ENCODE results near the gene SWI5.
"Not testable (repeated sequence)": the region's sequence is repeated elsewhere in the genome, so short reads cannot be mapped to it uniquely, and the experiment has no call there.

Gene SWI5

DNA sequence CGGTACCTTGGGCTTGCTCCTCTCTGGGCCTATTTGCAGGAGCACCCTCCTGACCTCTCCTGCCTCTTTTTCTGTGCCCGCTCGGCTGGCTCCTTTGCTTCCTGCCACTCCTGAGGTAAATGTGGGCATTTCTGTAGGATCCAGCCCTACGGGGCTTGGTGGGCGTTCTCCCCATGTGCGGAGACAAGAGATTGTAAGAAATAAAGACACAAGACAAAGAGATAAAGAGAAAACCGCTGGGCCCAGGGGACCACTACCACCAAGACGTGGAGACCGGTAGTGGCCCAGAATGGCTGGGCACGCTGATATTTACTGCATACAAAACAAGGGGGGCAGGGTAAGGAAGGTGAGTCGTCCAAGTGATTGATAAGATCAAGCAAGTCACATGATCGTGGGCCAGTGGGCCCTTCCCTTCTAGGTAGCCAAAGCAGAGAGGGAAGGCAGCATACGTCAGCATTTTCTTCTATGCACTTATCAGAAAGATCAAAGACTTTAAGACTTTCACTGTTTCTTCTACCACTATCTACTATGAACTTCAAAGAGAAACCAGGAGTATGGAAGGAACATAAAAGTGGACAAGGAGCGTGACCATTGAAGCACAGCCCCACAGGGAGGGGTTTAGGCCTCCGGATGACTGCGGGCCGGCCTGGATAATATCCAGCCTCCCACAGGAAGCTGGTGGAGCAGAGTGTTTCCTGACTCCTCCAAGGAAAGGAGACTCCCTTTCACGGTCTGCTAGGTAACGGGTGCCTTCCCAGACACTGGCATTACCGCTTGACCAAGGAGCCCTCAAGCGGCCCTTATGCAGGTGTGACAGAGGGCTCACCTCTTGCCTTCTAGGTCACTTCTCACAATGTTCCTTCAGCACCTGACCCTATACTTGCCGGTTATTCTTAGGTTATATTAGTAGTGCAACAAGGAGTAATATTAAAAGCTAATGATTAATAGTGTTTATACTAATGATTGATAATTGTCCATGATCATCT, 3.3 kb downstream of the SWI5 start:
- not testable (repeated sequence) for H3K4me3 Mint-ChIP-seq; H3K27me3 Mint-ChIP-seq; DNase-seq; H3K9me3 Mint-ChIP-seq; H3K27ac Mint-ChIP-seq; ATAC-seq (replicated peaks)
- Mint-ChIP-seq H3K36me3 (peaks cover 11 to 29% of the 10 kb centered on the region in 2 donors), H3K4me1 (peaks cover 24 to 32% of the 10 kb centered on the region in 2 donors)

DNA sequence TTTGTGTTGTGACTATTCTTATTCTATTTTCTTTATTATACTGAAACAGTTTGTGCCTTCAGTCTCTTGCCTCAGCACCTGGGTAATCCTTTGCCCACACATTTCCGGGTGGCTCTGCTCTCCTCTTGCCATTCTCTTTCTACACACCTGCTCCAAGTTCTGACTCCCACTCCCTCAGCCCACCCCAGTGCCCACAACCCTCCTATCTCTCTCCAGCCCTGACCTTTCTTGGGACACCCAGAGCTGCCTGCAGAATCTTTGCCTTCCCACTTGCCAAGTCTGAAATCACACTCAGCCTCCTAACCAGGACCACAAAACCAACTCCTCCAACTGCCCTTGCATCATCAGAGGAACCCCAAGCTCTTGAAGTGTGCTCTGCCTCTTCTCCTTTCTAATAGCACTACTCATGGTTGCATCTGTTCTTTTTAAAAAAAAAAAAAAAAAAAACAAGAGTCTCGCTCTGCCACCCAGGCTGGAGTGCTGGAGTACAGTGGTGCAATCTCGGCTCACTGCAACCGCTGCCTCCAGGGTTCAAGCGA, 4.1 kb downstream of the SWI5 start:
- peaks cover 23 to 27% of the 10 kb centered on the region in 2 donors for H3K4me1 Mint-ChIP-seq
- H3K4me3 Mint-ChIP-seq: no peak overlapping the region
- no peak for ATAC-seq (replicated peaks)
- H3K36me3 Mint-ChIP-seq: peaks cover 13 to 29% of the 10 kb centered on the region in 2 donors
- no peaks in the 10 kb centered on the region for H3K9me3 Mint-ChIP-seq
- no peak for DNase-seq
- no peak overlapping the region for H3K27ac Mint-ChIP-seq
- H3K27me3 Mint-ChIP-seq: no peaks in the 10 kb centered on the region

DNA sequence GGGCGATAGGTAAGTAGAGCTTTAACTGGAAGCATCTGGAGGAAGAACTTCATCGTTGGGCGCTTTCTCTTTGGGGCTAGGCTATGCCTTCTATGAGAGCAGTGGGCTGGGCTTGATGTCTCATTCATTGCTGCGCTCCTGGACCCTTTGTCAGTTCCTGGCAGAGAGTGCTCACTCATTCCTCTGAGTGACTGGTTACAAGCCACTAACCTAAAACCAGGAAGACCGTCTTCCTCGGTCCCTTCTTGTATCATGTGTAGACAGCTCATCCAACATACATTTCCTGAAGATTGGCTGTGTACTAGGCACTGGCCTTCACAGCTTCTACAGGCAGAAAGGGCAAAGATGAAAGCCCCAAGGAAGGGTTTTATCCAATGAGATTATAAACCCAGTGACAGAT, 6.4 kb downstream of the SWI5 start:
- Mint-ChIP-seq H3K27ac (no peak overlapping the region), H3K4me3 (no peak overlapping the region), H3K4me1 (peaks cover 10 to 14% of the 10 kb centered on the region in 2 donors), H3K9me3 (no peaks in the 10 kb centered on the region), H3K36me3 (peaks cover 13 to 20% of the 10 kb centered on the region in 2 donors), H3K27me3 (no peaks in the 10 kb centered on the region)
- DNase-seq: no peak
- no peak for ATAC-seq (replicated peaks)

DNA sequence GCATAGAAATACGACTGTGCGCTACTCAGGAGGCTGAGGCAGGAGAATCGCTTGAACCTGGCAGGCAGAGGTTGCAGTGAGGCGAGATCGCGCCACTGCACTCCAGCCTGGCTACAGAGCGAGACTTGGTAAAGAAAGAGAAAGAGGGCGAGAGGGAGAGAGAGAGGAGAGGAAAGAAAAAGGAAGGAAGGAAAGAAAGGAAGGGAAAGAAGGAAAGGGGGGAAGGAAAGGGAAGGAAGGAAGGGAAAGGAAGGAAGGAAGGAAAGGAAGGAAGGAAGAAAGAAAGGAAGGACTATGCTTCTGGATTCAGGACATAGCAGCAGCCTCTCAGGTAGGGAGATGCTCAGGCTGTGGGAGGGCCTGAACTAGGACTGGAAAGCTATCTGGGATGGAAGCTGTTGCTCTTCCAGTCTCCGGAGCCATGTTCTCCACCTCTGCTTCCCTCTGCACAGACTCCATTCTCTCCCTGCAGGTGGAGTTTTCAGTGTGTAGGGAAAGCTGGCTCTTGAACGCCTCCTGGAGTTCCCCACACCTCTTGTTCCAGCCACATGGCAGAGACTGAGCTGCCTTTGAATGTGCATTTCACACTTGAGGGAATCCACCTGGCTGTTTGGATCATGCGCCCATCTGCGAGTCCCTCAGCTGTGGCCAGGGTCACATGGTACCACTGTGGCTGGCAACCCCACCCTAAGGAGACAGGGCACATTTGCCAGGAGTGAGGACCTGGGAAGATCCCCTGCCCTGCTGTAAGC, 9.1 kb downstream of the SWI5 start:
- Mint-ChIP-seq H3K27ac (peak overlapping the region; percentile 20), H3K9me3 (no peaks in the 10 kb centered on the region), H3K27me3 (no peaks in the 10 kb centered on the region), H3K4me3 (no peak overlapping the region), H3K4me1 (peaks cover 6 to 7% of the 10 kb centered on the region in 2 donors), H3K36me3 (peaks cover 20 to 30% of the 10 kb centered on the region in 2 donors)
- ATAC-seq (replicated peaks) (no peak), DNase-seq (no peak)

DNA sequence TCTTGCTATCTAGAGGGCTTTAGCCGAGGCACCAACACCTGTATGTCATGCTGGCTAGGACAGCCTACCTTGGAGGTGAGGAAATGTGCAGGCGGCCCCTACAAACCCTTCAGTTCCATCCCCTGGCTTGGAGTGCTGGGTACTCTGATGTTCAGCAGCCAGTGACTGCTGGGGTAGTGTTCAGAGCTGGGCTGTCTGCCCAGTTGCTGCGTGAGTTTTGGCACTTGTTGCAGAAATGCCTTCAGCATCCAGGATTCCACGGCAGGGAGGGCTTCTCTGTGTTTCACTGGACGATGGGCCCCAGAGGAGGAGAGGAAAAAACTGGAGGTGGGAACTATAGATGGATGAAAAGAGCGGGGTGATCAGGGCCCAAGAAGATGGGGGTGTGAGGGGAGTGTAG, 10.4 kb downstream of the SWI5 start:
- DNase-seq (no peak), ATAC-seq (replicated peaks) (no peak)
- H3K27me3 Mint-ChIP-seq: no peaks in the 10 kb centered on the region
- H3K27ac Mint-ChIP-seq: peak overlapping the region; percentile 59
- peaks cover 19 to 23% of the 10 kb centered on the region in 2 donors for H3K36me3 Mint-ChIP-seq
- H3K4me3 Mint-ChIP-seq: no peak overlapping the region
- H3K9me3 Mint-ChIP-seq: no peaks in the 10 kb centered on the region
- peaks cover 6 to 7% of the 10 kb centered on the region in 2 donors for H3K4me1 Mint-ChIP-seq

DNA sequence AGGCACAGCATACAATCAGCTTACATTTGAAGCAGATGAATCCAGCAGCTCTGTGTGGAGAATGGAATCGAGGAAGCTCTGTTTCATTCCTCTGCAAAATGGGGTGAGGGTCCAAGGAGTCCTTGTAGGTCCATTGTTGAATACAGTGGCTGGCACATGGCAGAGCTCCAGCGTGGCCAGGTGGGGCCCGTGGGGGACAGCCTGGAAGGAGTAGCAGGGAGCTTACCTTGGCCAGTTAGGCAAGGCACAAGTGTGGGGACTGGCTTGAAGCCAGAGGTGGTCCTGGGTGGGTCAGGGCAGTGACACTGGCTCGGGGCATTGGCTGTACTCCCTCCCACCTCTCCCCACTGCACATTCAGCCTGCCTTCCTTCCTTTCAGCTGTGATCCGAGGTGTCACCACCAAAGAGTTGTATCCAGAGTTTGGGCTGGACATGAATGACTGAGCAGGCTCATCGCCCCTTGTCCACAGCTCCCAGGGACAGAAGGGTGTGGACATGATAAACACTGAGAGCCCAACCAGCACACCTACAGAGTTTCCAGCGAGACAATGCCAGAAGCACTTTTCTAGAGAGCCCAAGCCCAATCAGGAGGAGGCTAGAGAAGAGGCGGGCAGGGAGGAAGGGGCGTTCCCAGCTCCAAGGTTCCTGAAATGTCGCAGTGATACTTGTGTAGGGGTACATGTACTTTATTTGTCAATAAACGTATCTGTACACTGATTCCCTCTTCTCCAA, 12.4 kb downstream of the SWI5 start:
- Mint-ChIP-seq H3K27me3 (no peaks in the 10 kb centered on the region), H3K4me1 (peaks cover 6 to 7% of the 10 kb centered on the region in 2 donors), H3K4me3 (no peak overlapping the region), H3K27ac (no peak overlapping the region), H3K9me3 (no peaks in the 10 kb centered on the region), H3K36me3 (peaks cover 19 to 22% of the 10 kb centered on the region in 2 donors)
- DNase-seq: no peak
- no peak for ATAC-seq (replicated peaks)

DNA sequence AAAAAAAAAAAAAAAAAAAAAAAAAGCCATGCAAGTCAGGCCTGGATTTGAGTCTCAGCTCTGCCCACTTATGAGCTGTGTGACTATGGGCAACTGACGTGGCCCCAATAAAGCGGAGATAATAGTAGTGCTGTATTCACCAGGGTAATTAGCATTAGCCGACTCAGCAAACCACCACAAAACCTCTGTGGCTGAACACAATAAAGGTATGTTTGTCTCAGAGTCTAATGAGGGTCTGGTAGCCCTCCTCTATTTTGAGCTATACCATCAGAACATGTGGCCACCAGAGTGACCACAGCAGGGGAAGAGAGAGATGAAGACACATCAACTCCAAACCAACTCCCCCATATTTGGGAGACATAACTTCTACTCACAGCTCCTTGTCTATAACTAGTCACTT, 15.9 kb downstream of the SWI5 start:
- ATAC-seq (replicated peaks) (no peak), DNase-seq (no peak)
- no peak overlapping the region for H3K27ac Mint-ChIP-seq
- H3K9me3 Mint-ChIP-seq: no peaks in the 10 kb centered on the region
- H3K4me3 Mint-ChIP-seq: no peak overlapping the region
- H3K4me1 Mint-ChIP-seq: peaks cover 0 to 3% of the 10 kb centered on the region in 2 donors
- H3K27me3 Mint-ChIP-seq: no peaks in the 10 kb centered on the region
- peaks cover 18 to 21% of the 10 kb centered on the region in 2 donors for H3K36me3 Mint-ChIP-seq

DNA sequence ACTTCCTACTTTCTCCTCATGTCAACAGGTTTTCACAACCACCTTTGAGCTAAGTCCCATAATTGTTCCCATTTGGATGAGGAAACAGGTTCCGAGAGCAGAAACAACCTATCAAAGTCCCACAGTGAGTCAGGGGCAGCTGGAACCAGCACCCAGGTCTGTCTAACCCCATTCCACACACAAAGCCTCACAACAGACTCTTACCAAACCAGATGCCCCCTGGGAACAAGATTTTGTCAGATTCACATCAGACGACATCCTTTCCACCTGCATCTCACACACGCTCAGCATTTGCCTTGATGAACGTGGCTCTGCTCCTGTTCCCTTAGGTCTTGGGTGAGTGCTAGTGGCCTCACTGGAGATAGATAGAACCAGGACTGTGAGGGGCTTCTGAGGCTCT, 17.0 kb downstream of the SWI5 start:
- Mint-ChIP-seq H3K36me3 (peaks cover 15 to 16% of the 10 kb centered on the region in 2 donors), H3K4me1 (peaks cover 0 to 3% of the 10 kb centered on the region in 2 donors), H3K27me3 (no peaks in the 10 kb centered on the region), H3K4me3 (no peak overlapping the region), H3K9me3 (no peaks in the 10 kb centered on the region), H3K27ac (no peak overlapping the region)
- ATAC-seq (replicated peaks) (no peak), DNase-seq (no peak)

DNA sequence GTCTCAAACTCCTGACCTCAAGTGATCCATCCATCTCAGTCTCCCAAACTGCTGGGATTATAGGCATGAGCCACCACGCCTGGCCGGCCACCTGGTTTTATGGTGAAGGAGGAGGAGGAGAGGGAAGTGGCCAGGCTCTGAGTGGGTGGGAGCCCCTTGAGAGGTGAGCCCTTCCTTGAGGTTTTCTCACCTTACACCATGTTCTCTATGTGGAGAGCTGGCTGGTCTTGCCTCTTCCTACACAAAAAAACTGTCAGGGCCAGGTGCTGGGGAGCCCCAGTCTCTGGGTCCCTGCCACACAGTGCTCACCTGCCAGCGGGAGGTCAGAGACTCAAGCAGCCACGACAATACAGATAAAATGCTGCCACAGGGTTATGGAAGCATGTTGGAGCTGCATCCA, 18.1 kb downstream of the SWI5 start:
- H3K4me3 Mint-ChIP-seq: no peak overlapping the region
- ATAC-seq (replicated peaks) (no peak), DNase-seq (no peak)
- peaks cover 5 to 7% of the 10 kb centered on the region in 2 donors for H3K36me3 Mint-ChIP-seq
- H3K27ac Mint-ChIP-seq: no peak overlapping the region
- no peaks in the 10 kb centered on the region for H3K9me3 Mint-ChIP-seq
- H3K27me3 Mint-ChIP-seq: no peaks in the 10 kb centered on the region
- H3K4me1 Mint-ChIP-seq: peaks cover 0 to 3% of the 10 kb centered on the region in 2 donors

DNA sequence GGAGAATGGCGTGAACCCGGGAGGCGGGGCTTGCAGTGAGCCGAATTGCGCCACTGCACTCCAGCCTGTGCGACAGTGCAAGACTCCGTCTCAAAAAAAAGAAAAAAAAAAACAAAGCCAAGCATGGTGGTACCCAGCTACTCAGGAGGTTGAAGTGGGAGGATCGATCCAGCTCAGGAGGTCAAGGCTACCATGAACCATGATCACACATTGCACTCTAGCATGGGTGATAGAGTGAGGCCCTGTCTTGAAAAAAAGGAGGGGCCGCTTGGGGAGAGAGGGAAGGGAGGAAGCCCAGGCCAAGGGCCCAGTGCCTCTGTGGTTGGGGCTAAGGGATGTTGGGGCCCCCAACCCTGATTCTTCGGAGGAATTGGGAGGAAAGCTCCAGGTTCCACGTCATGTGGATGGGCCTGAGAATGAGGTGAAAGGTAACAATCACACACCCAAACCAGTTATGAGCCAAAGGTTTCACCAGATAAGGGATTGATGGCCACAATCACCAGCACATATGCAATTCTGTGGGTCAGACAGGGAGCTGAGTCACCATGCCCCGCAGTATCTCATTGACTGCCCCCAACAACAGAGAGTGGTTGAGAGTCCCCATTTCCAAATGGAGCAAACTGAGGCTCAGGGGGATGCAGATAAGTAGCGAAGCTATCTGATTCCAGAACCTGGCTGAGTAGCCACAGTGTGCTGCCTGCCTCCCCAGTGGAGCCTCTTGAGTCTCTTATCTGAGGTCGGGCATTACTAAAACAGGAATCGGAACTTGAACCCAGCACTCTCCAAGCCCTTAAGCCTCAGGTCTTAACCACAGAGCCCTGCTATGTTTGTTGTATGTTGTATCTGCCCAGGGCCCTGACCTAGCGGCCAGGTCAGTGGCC, 20.5 kb downstream of the SWI5 start:
- Mint-ChIP-seq H3K4me1 (peaks cover 0 to 3% of the 10 kb centered on the region in 2 donors), H3K9me3 (no peaks in the 10 kb centered on the region), H3K4me3 (no peak overlapping the region), H3K36me3 (peaks cover 4 to 6% of the 10 kb centered on the region in 2 donors), H3K27me3 (no peaks in the 10 kb centered on the region), H3K27ac (no peak overlapping the region)
- DNase-seq (no peak), ATAC-seq (replicated peaks) (no peak)

DNA sequence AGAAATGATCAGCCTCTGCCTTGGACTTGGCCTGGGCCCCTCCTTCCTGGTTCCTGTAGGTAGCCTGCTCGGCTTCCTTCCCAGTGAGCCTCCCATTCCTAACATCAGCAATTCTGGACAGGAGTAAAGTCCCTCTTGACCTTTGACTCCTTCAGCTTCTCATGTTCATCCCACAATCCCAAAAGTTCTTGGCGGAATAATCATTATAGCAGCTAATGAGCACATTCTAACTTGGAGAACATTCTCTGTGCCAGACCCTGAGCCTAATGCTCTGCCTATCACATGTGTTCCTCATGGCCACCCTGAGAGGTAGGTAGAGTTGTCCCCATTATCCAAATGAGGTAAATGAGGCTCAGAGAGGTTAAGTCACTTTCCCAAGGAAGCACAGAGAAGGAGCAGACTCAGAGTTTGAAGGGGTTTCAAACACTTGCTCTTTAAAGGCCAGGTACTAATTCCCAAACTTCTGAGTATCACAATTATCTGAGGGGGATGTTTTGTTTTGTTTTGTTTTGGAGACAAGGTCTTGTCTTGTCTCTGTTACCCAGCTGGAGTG, 21.2 kb downstream of the SWI5 start:
- ATAC-seq (replicated peaks): no peak
- Mint-ChIP-seq H3K9me3 (no peaks in the 10 kb centered on the region), H3K36me3 (peaks cover 4 to 6% of the 10 kb centered on the region in 2 donors), H3K27ac (no peak overlapping the region), H3K27me3 (no peaks in the 10 kb centered on the region), H3K4me1 (peaks cover 0 to 3% of the 10 kb centered on the region in 2 donors), H3K4me3 (no peak overlapping the region)
- DNase-seq: no peak

DNA sequence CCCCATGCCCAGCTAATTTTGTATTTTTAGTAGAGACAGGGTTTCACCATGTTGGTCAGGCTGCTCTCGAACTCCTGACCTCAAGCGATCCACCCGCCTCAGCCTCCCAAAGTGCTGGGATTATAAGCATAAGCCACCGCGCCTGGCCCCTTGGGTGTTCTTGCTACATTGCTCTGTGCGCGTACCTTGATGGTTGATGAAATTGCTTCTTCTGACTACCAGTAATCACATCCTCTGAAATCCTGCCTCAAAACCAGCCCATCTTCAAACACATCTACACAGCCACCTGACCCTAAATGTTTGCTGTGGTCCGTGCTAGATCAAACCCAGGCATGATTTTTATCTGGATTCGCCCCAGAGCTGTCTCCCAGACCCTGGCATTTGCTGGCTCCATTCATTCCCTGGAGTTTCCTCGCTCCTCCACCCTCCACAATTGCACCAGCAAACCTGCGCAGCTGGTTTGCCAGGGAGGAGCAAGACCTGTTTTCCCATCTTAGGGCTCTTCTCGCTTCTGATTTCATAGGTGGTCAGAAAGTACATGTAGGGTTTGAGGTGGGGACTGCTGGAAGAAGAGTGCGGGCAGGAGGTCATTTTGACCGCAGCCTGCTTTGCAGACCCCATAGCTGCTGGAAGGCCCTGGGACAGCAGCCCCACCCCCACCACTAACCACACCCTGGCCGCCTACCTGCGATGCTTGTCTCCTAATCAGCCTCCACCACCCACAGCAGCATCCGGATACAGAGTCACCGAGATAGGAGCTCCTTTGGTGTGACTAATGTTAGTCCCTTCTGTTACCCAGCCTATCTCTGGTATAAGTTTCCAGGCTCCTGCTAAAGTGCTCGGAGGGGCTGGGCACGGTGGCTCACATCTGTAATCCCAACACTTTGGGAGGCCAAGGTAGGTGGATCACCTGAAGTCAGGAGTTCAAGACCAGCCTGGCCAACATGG, 22.7 kb downstream of the SWI5 start:
- ATAC-seq (replicated peaks) (no peak), DNase-seq (no peak)
- Mint-ChIP-seq H3K27ac (no peak overlapping the region), H3K36me3 (peaks cover 4 to 6% of the 10 kb centered on the region in 2 donors), H3K4me1 (peaks cover 0 to 3% of the 10 kb centered on the region in 2 donors), H3K9me3 (no peaks in the 10 kb centered on the region), H3K4me3 (no peak overlapping the region), H3K27me3 (no peaks in the 10 kb centered on the region)
